GM18502 (cell line): ENCODE results near the gene ANKAR.
"Not testable (repeated sequence)": the region's sequence is repeated elsewhere in the genome, so short reads cannot be mapped to it uniquely, and the experiment has no call there.

Experiments
- ATAC-seq: cut with Tn5 transposase; IDR thresholded peaks from one replicate; pipeline ENCODE4 v1.9.1; 2021; ENCODE audit warnings: mild to moderate bottlenecking; ENCODE audit not compliant: unreplicated experiment, poor library complexity

ANKAR gene

GRCh38 chr2:189658306-189659212, 15.9 kb upstream of the ANKAR start:
- no peak for ATAC-seq

GRCh38 chr2:189659734-189660133, 14.7 kb upstream of the ANKAR start:
- no peak for ATAC-seq

- ATAC-seq: no peak
These were observed 13.7 kb upstream of the ANKAR start for GRCh38 chr2:189660803-189661147.

- peak; percentile 91 for ATAC-seq
These were observed 13.1 kb upstream of the ANKAR start, which contains the start of gene ASNSD1 for GRCh38 chr2:189661148-189661956. Gene ASNSD1 (plus strand): TSS chr2:189661459. CDS start chr2:189666133, 4,674 bp downstream.

GRCh38 chr2:189661957-189662321, 12.5 kb upstream of the ANKAR start:
- no peak for ATAC-seq

- ATAC-seq: no peak
These were observed 11.7 kb upstream of the ANKAR start for GRCh38 chr2:189662669-189663226.

GRCh38 chr2:189663319-189663718, 11.2 kb upstream of the ANKAR start:
- not testable (repeated sequence) for ATAC-seq

GRCh38 chr2:189669913-189670312, 4.6 kb upstream of the ANKAR start:
- ATAC-seq: no peak

- no peak for ATAC-seq
These were observed 653 bp upstream of the ANKAR start for GRCh38 chr2:189673661-189674373.

- ATAC-seq: no peak
These were observed 2.0 kb downstream of the ANKAR start for GRCh38 chr2:189676471-189676870.

GRCh38 chr2:189679226-189679625, 4.8 kb downstream of the ANKAR start:
- no peak for ATAC-seq

- no peak for ATAC-seq
These were observed 6.7 kb downstream of the ANKAR start for GRCh38 chr2:189681203-189681602.

GRCh38 chr2:189681903-189682302, 7.4 kb downstream of the ANKAR start:
- no peak for ATAC-seq

GRCh38 chr2:189683348-189683747, 8.9 kb downstream of the ANKAR start:
- no peak for ATAC-seq

- ATAC-seq: no peak
These were observed 10.3 kb downstream of the ANKAR start for GRCh38 chr2:189684811-189685210.

GRCh38 chr2:189685540-189686229, 11.2 kb downstream of the ANKAR start:
- ATAC-seq: peak; percentile 78

GRCh38 chr2:189687796-189688195, 13.3 kb downstream of the ANKAR start:
- not testable (repeated sequence) for ATAC-seq

GRCh38 chr2:189696223-189696622, 21.8 kb downstream of the ANKAR start:
- ATAC-seq: no peak

- peak; percentile 74 for ATAC-seq
These were observed 23.8 kb downstream of the ANKAR start for GRCh38 chr2:189698020-189698887.
